ENCODE measurements around the gene PC.

Gene PC

GRCh38 chr11:66957971-66958231 is 282 bp downstream of the PC start:
- DNase-seq (ENCODE audit: low read depth in 2 of 2, low spot score in 1 of 2) = no peak

- DNase-seq (ENCODE audit: low read depth in 2 of 2, low spot score in 1 of 2) = no peak
Observed at GRCh38 chr11:66956689-66957290, 1.4 kb downstream of the PC start.

GRCh38 chr11:66953081-66953833 is 4.9 kb downstream of the PC start:
- DNase-seq (ENCODE audit: low read depth in 2 of 2, low spot score in 1 of 2) = no peak

GRCh38 chr11:66951927-66952337 is 6.3 kb downstream of the PC start:
- no peak for DNase-seq (ENCODE audit: low read depth in 2 of 2, low spot score in 1 of 2)

- DNase-seq (ENCODE audit: low read depth in 2 of 2, low spot score in 1 of 2) = no peak
Observed at GRCh38 chr11:66951135-66951534, 7.0 kb downstream of the PC start.

- DNase-seq (ENCODE audit: low read depth in 2 of 2, low spot score in 1 of 2) = no peak
Observed at GRCh38 chr11:66950112-66950535, 8.1 kb downstream of the PC start.

GRCh38 chr11:66938582-66939135 is 19.5 kb downstream of the PC start:
- no peak for DNase-seq (ENCODE audit: low read depth in 2 of 2, low spot score in 1 of 2)

- no peak for DNase-seq (ENCODE audit: low read depth in 2 of 2, low spot score in 1 of 2)
Observed at GRCh38 chr11:66937193-66937733, 20.9 kb downstream of the PC start.

GRCh38 chr11:66936311-66936711 is 21.9 kb downstream of the PC start:
- DNase-seq (ENCODE audit: low read depth in 2 of 2, low spot score in 1 of 2) = no peak

- DNase-seq (ENCODE audit: low read depth in 2 of 2, low spot score in 1 of 2) = no peak
Observed at GRCh38 chr11:66934950-66935779, 23.0 kb downstream of the PC start.

GRCh38 chr11:66933531-66933930 is 24.7 kb downstream of the PC start:
- no peak for DNase-seq (ENCODE audit: low read depth in 2 of 2, low spot score in 1 of 2)

- no peak for DNase-seq (ENCODE audit: low read depth in 2 of 2, low spot score in 1 of 2)
Observed at GRCh38 chr11:66932543-66932942, 25.6 kb downstream of the PC start.

- DNase-seq (ENCODE audit: low read depth in 2 of 2, low spot score in 1 of 2) = no peak
Observed at GRCh38 chr11:66929753-66930152, 28.4 kb downstream of the PC start.

- DNase-seq (ENCODE audit: low read depth in 2 of 2, low spot score in 1 of 2) = no peak
Observed at GRCh38 chr11:66924272-66924671, 33.9 kb downstream of the PC start.

- no peak for DNase-seq (ENCODE audit: low read depth in 2 of 2, low spot score in 1 of 2)
Observed at GRCh38 chr11:66922551-66922950, 35.6 kb downstream of the PC start.

- DNase-seq (ENCODE audit: low read depth in 2 of 2, low spot score in 1 of 2) = no peak
Observed at GRCh38 chr11:66920978-66921784, 37.0 kb downstream of the PC start.

- no peak for DNase-seq (ENCODE audit: low read depth in 2 of 2, low spot score in 1 of 2)
Observed at GRCh38 chr11:66919923-66920322, 38.3 kb downstream of the PC start.

- DNase-seq (ENCODE audit: low read depth in 2 of 2, low spot score in 1 of 2) = no peak
Observed at GRCh38 chr11:66918741-66919140, 39.4 kb downstream of the PC start.

GRCh38 chr11:66915866-66916265 is 42.3 kb downstream of the PC start:
- no peak for DNase-seq (ENCODE audit: low read depth in 2 of 2, low spot score in 1 of 2)

GRCh38 chr11:66915046-66915832 is 42.9 kb downstream of the PC start:
- no peak for DNase-seq (ENCODE audit: low read depth in 2 of 2, low spot score in 1 of 2)
